ENCODE measurements around the gene SYDE1. TPM values are rescaled to one million over a fixed set of nuclear protein-coding genes. Genes with fewer than 3 reads are reported as not detected.
A peak's percentile ranks its signal among the peaks of the same experiment; 100 is the strongest.
"Not testable (repeated sequence)": the region's sequence is repeated elsewhere in the genome, so short reads cannot be mapped to it uniquely, and the experiment has no call there.

SYDE1 gene
- 33.0 and 38.6 TPM in 2 replicates for total RNA-seq (2014; rRNA removed; shearing (Covaris generic))

DNA sequence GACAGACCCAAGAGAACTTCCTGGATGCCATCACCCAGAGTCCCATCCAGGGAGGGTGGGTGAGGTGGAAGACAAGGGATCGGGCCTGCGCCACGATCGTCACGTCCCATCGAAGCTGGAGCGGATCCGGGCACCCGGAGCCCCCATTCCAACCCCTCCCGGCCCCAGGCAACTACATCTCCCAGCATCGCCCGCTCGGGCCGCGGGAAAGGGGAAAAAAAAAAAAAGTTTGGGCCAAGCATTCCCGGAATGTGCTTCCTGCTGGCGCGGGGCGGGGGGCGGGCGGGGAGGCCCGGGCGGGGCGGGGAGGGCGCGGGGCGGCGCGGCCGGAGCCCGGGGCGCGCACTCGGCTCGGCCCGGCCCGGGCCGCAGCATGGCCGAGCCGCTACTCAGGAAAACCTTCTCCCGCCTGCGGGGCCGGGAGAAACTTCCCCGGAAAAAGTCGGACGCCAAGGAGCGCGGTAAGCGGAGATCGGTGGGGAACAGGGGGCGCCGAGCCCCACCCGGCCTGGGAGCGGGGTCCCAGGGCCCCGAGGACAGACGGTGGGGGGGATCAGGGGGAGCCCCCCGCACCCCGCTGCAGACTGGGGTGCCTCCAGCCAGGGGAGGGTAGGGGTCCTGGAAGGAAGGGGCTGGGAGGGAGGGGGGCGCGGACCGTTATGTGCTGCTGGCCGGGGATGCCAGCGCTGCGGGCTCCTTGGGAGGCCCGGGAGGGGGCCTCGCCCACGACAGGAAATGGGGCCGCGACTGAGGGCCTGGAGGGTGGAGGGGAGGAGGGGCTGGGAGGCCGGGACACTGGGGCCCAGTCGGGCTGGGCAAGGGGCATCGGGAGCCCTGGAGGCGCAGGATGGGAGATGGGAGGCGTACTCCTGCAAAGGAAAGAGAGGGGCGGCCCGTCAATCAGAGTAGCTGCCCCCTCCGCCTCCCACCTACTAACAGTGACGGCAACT, at the start of gene SYDE1:
TSS of gene SYDE1 (plus strand) at position 341 of the 950 bp plus-strand sequence. CDS start at position 374, 33 bp downstream.
- peak; percentile 74 for DNase-seq (ENCODE audit: low read depth)

GRCh38 chr19:15062036-15062435, 45.2 kb upstream of the SYDE1 start:
- peak; percentile 33 for DNase-seq (ENCODE audit: low read depth)

GRCh38 chr19:15070386-15070785, 36.8 kb upstream of the SYDE1 start:
- not testable (repeated sequence) for DNase-seq (ENCODE audit: low read depth)

DNA sequence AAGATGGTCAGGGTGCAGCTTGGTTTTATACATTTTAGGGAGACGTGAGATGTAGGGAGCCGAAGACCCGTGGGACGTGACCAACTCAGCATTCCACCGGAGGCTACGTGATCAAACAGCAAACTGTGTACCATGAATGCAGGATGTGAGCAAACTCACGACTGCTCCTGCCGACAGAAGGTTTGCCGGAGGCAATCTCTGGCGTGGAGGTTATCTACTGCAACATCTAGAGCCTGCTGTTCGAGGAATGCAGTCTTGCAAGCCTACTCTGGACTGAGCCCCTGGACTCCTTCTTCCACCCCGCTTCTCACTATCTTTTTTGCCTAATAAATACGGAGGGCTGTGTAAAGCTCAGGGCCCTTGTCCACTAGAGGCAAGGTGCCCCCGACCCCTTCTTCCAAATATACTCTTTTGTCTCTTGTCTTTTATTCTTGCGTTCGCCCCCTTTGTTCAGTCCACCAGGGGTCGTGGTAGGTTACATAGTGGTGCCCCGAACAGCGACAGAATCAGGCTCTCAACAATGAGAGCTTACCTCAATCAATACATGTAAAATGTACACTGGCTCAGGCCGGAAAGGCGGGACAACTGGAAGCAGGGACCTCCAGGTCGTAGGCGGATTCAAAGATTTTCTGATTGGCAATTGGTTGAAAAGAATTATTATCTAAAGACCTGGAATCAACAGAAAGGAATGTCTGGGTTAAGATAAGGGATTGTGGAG, 34.1 kb upstream of the SYDE1 start:
- DNase-seq (ENCODE audit: low read depth), result peak; percentile 48

DNA sequence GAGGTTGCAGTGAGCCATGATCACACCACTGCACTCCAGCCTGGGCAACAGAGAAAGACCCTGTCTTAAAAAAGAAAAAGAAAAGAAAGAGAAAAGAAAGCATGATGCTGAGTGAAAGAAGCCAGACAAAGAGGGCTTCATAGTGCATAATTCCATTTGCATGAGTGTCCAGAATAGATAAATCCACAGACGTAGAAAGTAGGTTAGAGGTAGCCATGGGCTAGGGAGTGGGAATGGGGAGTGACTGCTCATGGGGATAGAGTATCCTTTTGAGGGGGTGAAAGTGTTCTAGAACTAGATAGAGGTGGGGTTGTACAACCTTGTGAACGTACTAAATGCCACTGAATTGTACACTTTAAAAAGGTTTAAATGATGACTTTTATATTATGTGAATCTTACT, 32.8 kb upstream of the SYDE1 start:
- no peak for DNase-seq (ENCODE audit: low read depth)

DNA sequence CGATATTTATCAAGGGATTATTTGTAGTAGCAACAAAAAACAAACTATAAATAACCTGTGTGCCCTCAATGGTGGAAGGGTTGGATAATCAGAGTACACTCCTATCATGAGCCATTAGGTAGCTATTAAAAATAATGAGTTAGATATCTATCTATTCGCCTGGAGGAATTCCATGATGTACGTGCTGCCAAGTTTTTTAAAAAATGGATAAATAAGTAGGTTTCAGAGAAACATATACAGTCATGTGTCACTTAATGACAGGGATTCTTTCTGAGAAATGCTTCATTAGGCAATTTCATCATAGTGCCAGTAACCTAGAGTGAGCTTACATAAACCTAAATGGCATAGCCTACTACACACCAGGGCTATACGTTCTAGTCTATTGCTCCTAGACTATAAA, 31.4 kb upstream of the SYDE1 start:
- no peak for DNase-seq (ENCODE audit: low read depth)

DNA sequence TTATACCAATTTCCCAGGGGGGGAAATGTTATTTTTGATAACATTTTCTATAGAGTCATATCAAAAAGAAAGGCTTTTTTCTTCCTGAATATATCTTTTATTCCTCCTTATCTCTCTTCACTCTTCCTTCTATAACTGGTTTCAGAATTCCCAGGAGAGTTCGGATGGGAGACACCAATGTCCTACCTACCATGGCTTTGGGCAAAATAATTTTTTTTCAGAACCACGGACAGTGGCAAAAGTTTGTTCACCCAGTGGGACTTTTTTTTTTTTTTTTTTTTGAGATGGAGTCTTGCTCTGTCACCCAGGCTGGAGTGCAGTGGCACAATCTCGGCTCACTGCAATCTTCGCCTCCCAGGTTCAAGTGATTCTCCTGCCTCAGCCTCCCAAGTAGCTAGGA, 27.2 kb upstream of the SYDE1 start:
- not testable (repeated sequence) for DNase-seq (ENCODE audit: low read depth)

- no peak for DNase-seq (ENCODE audit: low read depth)
Observed at GRCh38 chr19:15081911-15082310, 25.3 kb upstream of the SYDE1 start, which contains the start of gene OR1I1. OR1I1 (plus strand) TSS chr19:15082211; CDS start chr19:15087066, 4,855 bp downstream.

DNA sequence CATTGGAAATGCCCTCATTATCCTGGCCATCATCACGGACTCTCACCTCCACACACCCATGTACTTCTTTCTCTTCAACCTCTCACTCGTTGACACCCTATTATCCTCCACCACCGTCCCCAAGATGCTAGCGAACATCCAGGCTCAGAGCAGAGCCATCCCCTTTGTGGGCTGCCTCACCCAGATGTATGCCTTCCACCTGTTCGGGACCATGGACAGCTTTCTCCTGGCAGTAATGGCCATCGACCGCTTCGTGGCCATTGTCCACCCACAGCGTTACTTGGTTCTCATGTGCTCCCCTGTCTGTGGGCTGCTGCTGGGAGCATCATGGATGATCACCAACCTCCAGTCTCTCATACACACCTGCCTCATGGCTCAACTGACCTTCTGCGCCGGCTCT, 20.0 kb upstream of the SYDE1 start:
- DNase-seq (ENCODE audit: low read depth), result no peak

DNA sequence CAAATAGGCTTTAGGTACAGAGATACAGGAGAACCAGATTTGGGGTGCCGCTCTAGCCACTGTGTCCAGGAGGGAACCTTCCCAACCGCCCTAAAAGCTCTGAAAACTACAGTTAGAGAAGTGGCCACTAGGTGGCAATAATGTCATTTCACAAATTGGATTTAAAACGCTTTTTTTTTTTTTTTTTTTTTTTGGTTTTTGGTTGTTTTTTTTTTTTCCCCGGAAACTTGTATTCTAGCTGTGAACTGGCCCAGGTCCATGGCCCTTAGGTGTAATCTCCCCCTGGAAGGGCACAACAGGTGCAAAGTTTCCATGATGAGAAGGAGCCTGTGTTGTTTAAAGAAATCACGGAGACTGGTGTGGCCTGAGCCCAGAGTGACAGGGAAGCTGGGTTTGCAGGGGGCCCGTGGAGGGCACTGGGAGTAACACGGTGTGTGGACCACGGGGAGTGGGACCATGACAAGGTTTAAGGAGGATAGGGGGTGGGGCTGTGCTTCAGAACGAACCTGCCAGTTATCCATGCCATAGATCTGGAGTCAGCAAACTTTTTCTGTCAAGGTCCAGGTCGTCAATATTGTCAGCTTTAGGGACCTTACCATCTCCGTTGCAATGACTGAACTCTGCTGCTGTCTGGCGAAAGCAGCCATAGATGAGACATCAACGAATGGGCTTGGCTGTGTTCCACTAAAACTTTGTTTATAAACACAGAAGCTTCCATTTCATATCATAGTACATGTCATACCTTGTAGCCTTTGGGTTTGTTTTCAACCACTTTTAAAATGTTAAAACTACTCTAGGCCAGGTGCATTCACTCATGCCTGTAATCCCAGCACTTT, 15.1 kb upstream of the SYDE1 start:
- DNase-seq (ENCODE audit: low read depth), result peak; percentile 58

DNA sequence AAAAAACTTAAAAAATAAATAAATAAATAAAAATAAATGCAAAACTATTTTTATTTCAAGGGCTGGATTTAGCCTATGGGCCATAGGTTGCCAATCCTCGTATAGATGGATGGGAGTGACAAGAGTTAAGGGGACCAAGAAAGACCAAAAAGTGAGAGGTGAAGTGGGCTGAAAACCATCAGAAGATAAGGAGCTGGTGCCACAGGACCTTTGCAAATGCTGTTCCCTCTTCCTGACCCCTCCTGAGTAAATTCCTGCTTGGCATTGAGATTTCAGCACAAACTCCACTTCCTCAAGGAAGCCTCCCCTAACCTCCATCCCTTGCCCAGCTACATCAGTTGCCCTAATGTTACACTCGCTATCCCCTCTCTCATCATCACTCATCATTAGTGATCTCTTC, 14.2 kb upstream of the SYDE1 start:
- DNase-seq (ENCODE audit: low read depth), result no peak

GRCh38 chr19:15096223-15096622, 11.0 kb upstream of the SYDE1 start:
- no peak for DNase-seq (ENCODE audit: low read depth)

GRCh38 chr19:15097980-15098379, 9.2 kb upstream of the SYDE1 start:
- DNase-seq (ENCODE audit: low read depth), result not testable (repeated sequence)

DNA sequence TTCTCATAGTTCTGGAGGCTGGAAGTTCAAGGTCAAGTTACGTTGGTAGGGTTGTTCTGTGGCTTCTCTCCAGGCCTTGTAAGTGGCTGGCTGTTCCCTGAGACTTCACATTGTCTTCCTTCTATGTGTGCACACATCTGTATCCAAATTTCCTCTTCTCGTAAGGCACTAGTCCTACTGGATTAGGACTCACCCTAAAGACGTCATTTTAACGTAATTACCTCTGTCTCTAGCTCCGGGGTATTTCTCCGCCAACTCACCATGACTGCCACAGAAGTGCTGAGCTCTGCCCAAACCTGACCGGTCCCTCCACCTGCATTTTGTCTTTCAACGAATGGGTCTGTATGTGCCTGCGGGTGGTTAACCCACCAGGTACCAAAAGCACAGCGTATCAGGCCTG, 8.7 kb upstream of the SYDE1 start:
- no peak for DNase-seq (ENCODE audit: low read depth)

DNA sequence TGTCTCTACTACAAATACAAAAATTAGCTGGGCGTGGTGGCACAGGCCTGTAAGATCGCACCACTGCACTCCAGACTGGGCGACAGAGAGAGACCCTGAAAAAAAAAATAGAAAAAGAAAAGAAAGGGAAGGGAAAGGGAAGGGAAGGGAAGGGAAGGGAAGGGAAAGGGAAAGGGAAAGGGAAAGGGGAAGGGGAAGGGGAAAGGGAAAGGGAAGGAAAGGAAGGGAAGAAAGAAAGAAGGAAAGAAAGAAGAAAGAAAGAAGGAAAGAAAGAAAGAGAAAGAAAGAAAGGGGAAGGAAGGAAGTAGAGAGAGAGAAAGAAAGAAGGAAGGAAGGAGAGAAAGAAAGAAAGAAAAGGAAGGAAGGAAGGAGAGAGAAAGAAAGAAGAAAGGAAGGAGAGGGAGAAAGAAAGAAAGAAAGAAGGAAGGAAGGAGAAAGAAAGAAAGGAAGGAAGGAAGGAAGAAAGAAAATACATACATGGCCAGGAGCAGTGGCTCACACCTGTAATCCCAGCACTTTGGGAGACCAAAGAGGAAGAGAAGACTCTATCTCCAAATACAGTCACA, 8.1 kb upstream of the SYDE1 start:
- DNase-seq (ENCODE audit: low read depth), result no peak

- no peak for DNase-seq (ENCODE audit: low read depth)
Observed at GRCh38 chr19:15101479-15102082, 5.6 kb upstream of the SYDE1 start.

DNA sequence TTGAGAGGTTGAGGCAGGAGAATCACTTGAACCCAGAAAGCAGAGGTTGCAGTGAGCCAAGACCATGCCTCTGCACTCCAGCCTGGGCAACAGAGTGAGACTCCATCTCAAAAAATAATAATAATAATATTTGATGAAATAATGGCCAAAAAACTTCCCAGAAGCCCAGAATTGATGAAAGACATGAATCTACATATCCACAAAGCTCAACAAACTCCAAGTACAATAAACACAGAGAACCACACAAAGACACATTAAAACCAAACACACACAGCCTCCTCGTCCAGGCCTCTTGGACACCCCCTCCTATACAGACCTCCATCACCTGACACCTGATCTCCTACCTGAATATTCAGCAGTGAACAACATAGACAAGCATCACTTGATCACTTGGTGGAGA, 3.2 kb upstream of the SYDE1 start:
- DNase-seq (ENCODE audit: low read depth), result no peak

DNA sequence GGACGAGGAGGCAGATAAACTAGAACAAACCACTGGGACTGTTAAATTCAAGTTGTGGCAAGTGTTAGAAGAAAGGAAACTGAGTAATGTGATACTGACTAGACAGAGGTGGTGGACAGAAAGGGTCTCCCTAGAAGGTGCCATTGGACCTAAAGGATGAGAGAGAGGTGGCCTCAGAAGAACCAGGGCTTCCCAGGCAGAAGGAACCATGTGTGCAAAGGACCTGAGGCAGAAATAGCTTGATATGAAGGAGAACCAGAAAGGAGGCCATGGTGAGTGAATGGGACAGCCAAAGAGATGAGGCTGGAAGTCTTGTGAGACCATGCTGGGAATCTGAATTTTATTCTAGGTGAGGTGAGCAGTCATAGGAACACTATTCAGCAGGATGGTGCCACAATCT, 2.8 kb upstream of the SYDE1 start:
- DNase-seq (ENCODE audit: low read depth), result no peak

DNA sequence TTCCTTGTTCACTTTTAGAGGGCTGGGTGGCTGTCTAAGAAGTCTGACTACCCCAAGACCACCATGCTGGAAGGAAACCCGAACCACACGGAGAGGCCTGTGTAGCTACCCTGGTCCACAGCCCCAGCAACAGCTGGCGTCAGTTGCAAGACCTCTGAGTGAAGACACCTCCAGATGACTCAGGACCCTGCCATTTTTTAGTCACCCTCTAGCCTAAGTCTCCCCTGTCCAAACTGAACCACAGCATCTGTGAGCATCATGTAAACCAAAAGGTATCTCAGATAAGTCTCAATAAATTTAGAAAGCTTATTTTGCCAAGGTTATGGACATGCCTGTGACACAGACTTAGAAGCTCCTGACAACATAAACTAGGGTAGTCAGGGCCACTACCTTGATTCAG, 2.2 kb upstream of the SYDE1 start:
- no peak for DNase-seq (ENCODE audit: low read depth)

DNA sequence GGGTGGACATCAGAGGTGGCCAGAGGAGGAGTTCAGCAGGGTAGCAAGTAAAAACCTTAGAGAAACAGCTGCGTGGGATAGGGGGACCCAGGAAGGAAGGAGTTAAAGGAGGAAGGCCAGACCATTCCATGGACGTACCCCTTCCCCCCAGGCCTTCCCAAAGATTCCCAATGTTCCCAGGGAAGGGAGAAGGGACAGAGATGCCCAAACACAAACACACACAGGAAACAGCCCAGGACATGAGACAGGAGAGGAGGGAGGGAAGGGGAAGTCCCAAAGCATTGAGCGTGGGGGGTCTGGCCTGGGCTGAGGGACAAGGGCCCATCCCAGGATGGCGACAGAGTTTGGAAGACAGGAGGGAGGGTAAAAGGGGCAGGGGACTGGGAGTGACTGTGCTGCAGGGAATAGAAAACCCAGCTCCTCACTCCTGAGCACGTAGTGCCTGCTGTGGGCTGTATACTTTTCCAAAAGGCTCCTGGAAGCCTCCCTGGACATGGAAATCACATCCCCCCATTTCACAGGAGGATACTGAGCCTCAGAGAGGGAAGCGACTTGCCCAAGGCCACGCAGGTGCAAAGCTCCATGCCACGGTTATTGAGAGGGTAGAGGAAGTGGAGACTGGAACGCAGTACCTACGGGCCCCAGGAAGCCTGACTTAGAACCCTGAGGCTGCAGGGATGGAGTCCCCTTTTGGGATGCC, 1.1 kb downstream of the SYDE1 start:
- DNase-seq (ENCODE audit: low read depth), result peak; percentile 42
